HG03342 (cell line): Measurements from ENCODE around the gene C1QTNF2.
"Not testable (repeated sequence)": the region's sequence is repeated elsewhere in the genome, so short reads cannot be mapped to it uniquely, and the experiment has no call there.

ENCODE experiments used
- ATAC-seq: cut with Tn5 transposase; IDR thresholded peaks from one replicate; pipeline ENCODE4 v1.9.1; 2021; ENCODE audit warnings: mild to moderate bottlenecking, moderate library complexity; ENCODE audit not compliant: unreplicated experiment

The C1QTNF2 gene

DNA sequence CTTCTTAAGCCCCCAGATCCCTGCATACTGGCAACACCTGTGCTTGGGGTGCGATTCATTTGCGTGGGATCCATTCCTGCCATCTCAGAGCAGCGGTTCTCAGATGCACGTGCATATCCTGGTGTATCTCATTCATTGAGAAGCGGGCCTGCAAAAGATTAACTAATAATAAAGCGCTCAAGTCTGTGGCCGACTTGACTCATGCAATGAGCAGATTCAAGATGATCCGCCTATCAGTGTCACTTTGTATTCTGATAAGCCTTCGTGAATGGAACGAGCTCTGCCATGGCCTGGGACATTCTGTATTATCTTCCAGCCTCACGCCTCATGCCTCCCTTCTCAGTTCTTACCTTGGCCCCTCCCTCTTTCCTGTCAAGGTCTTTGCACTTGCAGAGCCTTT lies 22.3 kb downstream of the C1QTNF2 start:
- ATAC-seq: no peak

DNA sequence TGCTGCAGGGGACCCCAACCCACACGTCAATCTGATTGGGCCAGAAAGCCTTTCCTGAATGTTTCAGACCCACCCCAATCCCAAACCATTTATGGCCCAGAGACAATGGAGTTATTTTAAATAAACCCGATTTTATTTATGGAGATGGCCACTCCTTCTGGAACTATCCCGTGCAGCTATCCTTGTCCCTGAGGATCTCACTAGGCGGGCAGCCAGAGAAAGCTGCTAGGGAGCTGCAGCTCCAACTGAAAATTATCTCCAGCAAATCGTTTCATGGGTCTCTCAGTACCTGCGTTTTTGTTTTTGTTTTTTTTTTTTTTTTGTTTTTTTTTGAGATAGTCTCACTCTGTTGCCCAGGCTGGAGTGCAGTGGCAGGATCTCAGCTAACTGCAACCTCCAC lies 23.0 kb downstream of the C1QTNF2 start:
- no peak for ATAC-seq

DNA sequence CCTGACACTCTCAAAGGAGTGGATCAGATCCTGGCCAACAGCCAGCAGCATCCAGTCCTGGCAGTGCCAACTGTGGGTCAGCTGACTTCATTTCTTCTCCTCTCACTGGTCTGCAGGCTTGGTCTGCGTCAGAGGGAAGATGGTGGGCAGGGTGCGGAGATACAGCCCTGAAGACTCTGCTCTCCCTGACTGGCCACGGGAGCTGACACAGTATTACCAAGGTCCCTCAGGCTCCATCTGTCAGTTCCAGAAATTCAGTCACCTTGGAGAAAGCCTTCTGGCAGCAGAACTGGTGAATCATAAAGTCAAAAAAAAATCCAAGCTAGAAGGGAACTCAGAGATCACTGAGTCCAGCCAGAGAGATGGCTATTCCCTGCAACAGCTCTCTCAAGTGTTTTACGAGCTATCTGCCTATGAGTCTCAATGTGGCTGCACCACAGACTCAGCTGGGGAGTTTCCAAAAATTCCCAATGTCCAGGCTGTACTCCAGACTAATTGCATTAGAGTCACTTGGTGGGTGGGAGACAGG lies 27.9 kb downstream of the C1QTNF2 start:
- ATAC-seq: no peak

DNA sequence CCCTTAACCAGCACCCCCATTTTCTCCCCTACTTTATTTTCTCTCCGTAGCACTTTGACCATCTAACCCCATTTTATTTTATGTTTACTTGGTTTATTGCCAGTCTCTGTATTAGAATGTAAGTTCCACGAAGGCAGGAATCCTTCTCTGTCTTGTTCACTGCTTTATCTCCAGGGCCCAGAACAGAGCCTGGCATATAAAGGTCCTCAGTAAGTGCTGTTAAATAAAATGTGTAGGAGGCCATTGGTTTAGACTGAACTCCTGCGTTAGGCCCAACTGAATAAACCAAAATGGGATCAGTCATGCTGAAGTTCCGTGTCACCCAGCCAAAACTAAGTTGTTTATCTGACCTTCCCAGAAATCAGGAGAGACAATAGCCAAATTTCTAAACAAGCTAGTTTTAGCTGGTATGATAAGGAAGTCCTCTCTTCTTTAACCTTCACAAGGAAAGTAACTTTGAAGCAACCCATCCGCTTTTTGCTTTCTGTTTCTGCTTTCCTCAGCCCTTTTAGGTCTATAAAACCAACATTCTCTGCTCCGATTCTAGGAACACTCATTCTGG lies 29.0 kb downstream of the C1QTNF2 start:
- no peak for ATAC-seq

DNA sequence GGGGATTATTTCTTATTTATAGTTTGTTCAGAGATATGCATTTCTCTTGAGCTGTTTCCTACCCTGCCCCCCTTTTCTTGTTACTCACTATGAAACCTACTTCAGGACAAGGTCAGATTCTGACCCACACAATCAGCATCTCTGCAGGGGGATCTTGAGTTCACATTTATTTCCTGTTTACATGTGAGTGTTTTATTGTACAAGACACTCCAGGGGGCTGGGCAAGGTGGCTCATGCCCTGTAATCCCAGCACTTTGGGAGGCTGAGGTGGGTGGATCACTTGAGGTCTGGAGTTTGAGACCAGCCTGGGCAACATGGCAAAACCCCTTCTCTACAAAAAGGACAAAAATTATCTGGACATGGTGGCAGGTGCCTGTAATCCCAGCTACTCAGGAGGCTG lies 29.9 kb downstream of the C1QTNF2 start:
- ATAC-seq: not testable (repeated sequence)

DNA sequence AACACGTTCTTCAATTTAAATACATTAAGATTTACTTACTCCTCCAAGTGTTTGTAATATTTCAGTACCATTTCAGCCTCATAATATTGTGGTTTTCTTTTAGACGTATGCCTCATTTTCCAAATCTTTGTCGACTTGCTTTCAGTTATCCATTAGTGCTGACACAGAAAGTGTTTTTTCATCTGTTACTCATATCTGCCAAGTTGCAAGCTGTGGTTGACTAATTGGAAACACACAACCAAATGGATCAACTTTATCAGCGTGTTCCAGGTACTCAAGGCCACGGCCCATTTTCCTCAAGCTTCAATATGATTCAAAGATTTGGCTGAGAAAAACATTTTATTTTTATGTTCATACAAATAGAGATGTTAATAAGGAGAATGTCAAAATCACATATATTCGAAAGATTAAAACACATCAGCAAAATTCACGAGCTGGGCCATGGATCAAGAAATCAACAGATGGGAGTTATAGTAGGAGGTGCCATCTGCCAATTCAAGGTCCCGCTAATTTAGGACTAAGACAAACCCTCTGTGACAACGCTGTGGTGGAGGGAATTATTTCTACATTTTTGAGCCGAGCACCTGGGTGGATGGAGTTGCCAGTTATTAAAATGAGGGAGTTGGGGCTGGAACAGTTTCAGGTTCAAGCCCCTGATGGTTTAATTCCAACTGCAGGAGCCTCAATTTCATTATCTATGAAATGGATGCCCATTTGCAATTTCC lies 30.9 kb downstream of the C1QTNF2 start:
- ATAC-seq: no peak

GRCh38 chr5:160334716-160335115 lies 35.7 kb downstream of the C1QTNF2 start:
- ATAC-seq: not testable (repeated sequence)

- no peak for ATAC-seq
These were observed 36.7 kb downstream of the C1QTNF2 start for GRCh38 chr5:160333721-160334120.

- ATAC-seq: no peak
These were observed 40.2 kb downstream of the C1QTNF2 start for GRCh38 chr5:160330212-160330611.

- ATAC-seq: no peak
These were observed 42.6 kb downstream of the C1QTNF2 start for GRCh38 chr5:160327818-160328217.

DNA sequence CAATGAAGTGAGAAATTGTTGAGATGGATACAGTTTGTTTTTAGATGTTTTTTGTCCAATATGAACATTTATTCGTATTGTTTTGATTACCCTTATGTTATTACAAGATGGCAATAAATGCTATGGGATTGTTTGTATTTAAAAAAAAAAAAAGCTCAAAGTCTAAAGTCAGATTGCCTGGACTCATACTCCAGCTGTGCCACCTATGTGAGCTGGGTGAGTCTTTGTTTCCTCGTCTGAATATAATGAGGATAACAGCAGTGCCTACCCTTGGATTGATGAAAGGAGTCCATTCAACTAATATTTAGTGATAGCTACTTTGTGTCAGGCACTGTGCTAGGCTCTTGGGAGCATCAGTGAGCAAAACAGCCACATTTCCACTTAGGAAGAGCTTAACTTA lies 43.4 kb downstream of the C1QTNF2 start:
- ATAC-seq: no peak

DNA sequence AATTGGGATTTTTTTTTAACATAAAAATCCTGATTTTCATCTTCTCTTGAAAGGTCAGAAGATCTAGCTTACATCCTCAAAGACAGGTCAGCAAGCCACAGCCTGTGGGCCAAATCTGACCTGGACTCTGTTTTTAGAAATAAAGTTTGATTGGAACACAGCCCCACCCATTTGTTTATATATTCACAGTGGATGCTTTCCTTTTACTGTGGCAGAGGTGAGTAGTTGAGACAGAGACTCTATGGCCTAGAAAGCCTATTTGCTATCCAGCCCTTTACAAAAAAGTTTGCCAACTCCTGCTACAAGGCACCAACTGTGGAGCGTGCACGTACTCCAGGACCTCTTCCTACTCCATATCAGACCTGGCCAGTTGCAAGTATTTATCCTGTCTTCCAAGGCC lies 44.7 kb downstream of the C1QTNF2 start:
- no peak for ATAC-seq

DNA sequence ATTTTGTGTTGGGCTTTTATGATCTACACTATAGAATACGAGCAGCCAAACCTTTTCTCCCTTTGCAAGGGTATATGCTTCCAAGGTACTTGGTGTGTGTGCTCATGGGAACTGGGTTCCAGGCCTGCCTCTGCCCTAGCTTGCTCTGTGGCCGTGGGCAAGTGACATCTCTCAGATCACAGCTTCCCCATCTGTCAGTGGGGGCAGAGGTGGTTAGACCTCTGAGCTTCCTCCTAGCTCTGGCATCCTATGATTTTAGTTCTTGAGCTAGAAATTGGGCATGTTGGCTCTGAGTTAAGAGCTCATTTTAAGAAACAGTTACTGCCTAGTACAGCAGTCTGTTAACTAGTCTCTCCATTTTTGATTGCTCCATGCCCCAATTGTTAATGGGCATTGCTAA lies 45.5 kb downstream of the C1QTNF2 start:
- ATAC-seq: no peak

GRCh38 chr5:160318409-160318808 lies 52.0 kb downstream of the C1QTNF2 start:
- no peak for ATAC-seq

GRCh38 chr5:160317434-160317833 lies 53.0 kb downstream of the C1QTNF2 start:
- no peak for ATAC-seq

DNA sequence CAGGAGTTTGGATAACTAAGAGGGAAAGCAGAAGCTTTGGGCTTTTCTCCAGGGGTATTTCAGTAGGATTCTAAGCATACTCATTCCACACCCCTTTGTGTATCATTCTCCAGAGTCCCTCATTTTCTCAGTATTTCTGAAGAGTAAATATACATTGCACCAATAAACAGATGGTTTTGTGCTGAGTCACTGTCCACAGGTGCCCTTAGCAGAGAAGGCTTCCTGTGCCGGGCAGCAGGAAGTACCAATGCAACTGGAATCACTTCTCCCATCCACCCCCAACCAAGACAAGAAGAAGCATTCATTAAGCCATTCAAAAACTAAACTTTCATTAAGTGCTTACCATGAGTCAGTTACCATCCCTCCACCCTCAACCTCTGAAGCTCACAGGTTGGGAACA lies 54.5 kb downstream of the C1QTNF2 start:
- ATAC-seq: no peak

GRCh38 chr5:160312960-160313727 lies 57.3 kb downstream of the C1QTNF2 start:
- no peak for ATAC-seq

DNA sequence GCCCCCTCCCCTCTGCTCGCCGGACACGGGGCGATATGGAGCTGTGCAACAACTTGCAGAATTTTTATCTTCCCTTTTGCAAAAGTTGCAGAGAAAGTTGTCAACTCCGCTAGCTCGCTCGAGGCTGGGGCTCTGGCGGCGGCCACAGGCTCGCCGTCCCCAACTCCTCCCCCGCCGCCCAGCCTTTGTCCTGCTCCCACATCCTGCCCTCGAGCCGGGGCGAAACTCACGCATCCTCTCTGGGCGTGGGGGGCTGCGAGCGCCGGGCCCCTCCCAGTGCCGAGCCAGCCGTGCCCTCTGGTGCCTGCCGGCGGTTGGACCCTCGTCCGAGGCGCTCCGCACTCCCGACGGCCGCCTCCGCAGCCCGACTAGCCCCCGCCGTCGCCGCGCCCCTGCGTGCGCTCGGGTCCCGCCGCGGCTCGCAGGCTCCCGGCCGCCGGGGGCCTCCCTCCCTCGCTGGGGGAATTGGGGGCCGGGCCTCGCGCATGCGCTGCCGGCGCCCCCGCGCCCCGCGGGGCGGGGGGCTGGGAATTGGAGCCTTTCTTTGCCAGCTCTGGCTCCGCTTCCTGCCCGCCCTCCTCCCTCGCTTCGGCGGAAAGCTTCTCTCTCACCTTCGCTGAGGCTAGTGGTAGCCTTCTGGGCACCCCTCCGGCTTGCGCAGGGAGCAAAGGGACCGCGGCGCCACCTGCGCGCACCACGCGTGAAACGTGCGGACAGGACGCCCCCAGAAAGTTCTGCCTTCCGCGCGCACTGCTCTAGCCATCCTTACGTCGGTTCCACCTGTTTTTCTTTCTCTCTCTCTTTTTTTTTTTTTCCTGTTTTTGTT lies 58.1 kb downstream of the C1QTNF2 start, which contains the start of gene CCNJL:
TSS of gene CCNJL (minus strand) at position 431 of the 826 bp plus-strand sequence. CDS start 641 bp downstream, outside the sequence.
- ATAC-seq: peak; percentile 42

- ATAC-seq: peak; percentile 15
These were observed 58.8 kb downstream of the C1QTNF2 start for GRCh38 chr5:160311491-160312133.

DNA sequence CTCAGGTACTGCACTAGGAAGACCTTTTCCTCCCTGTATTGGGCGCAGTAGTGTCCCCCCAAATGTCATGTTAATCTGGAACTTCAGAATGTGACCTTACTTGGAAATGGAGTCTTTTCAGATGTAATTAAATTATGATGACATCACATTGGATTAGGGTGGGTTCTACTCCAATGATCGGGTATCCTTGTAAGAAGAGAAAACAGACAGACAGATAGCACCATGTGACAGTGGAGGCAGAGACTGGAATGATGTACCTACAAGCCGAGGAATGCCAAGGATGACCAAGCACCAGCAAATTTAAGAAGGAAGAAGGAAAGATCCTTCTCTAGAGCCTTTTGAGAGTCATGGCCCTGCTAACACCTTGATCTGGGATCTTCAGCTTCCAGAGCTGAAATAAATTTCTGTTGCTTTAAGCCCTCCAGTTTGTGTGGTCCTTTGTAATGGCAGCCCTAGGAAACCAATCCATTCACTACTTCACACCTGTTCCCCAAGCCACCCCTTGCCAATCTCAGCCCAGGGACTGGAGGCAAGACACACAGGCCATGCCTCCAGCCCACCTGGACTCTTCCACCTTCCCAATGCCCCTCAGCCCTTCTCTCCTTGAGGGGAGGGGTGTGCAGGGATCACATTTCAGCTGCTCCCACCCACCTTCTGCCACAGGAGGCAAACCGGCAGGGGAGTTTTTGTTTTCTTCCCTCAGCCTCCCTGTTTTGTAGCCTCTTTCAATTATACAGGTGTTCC lies 59.7 kb downstream of the C1QTNF2 start:
- no peak for ATAC-seq
